Mucosa of descending colon (tissue), 3 donors: ENCODE measurements around the gene KAT6B. TPM values are rescaled to one million over a fixed set of nuclear protein-coding genes. Genes with fewer than 3 reads are reported as not detected.

Experiments
- ATAC-seq: fragments of 200-7000 bp; cut with Tn5 transposase; one replicate; pipeline ENCODE4 v1.9.1; 2020; ENCODE audit warnings: mild to moderate bottlenecking, moderate library complexity
- DNase-seq, 3 donors: peaks; one replicate each; pipeline ENCODE4 v3.0.0-alpha.2; 2020
- H3K36me3 ChIP-seq: fragments of 200-600 bp; one replicate; pipeline ENCODE4 v1.8.0; 2021; ENCODE audit warnings: low read depth, mild to moderate bottlenecking
- H3K4me1 ChIP-seq: fragments of 200-600 bp; one replicate; pipeline ENCODE4 v1.8.0; 2021; ENCODE audit warnings: low read depth, mild to moderate bottlenecking
- H3K4me3 ChIP-seq: fragments of 200-600 bp; one replicate; pipeline ENCODE4 v1.8.0; 2021; ENCODE audit warnings: mild to moderate bottlenecking
- H3K9me3 ChIP-seq: fragments of 200-600 bp; one replicate; pipeline ENCODE4 v1.8.0; 2021; ENCODE audit warnings: mild to moderate bottlenecking
- intact Hi-C, 2 donors: fragments of 100-400 bp; cut with DNase I in 1 of 2; cut with micrococcal nuclease in 1 of 2; formaldehyde crosslinking; loops; one replicate each; pipeline versions ENCODE4 v1.11.0 to v1.11.1; 2022; cut with DNase I, micrococcal nuclease
- total RNA-seq, 3 donors: library from RNA; stranded (reverse); fragmentation: NEBNext Ultra II Directional in 2 of 3; extraction: Animal tissue kit (Norgen Biotek cat#: 25700) in 2 of 3; gene quantifications; one replicate each; pipeline versions ENCODE4 v1.2.1 to v1.2.4, GENCODE V29; 2021 to 2023
- TF ChIP-seq, protein P1 (sequence below): fragments of 200-600 bp; IDR thresholded peaks from one replicate; pipeline ENCODE4 v1.8.0; 2022; ENCODE audit warnings: antibody characterized with exemption, mild to moderate bottlenecking
- donor health status: DM: no; HTN: no; CAD: no; lungs with moderate emphysema.
- donor health status: DM: no; HTN: no; CAD: no.
- donor health status: DM: no; HTN: yes; CAD: no.

Gene KAT6B
- total RNA-seq, 3 donors from 2014 or later = 29.5 to 60.5 (median 39.3) TPM

- no peaks in the 10 kb centered on the region for H3K9me3 ChIP-seq
- H3K36me3 ChIP-seq = no peaks in the 10 kb centered on the region
- H3K4me1 ChIP-seq = no peaks in the 10 kb centered on the region
- ATAC-seq (no peak), DNase-seq (no peak)
- TF ChIP-seq, protein P1, sequence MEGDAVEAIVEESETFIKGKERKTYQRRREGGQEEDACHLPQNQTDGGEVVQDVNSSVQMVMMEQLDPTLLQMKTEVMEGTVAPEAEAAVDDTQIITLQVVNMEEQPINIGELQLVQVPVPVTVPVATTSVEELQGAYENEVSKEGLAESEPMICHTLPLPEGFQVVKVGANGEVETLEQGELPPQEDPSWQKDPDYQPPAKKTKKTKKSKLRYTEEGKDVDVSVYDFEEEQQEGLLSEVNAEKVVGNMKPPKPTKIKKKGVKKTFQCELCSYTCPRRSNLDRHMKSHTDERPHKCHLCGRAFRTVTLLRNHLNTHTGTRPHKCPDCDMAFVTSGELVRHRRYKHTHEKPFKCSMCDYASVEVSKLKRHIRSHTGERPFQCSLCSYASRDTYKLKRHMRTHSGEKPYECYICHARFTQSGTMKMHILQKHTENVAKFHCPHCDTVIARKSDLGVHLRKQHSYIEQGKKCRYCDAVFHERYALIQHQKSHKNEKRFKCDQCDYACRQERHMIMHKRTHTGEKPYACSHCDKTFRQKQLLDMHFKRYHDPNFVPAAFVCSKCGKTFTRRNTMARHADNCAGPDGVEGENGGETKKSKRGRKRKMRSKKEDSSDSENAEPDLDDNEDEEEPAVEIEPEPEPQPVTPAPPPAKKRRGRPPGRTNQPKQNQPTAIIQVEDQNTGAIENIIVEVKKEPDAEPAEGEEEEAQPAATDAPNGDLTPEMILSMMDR = no peak
- H3K4me3 ChIP-seq = no peak overlapping the region
- intact Hi-C loops = no loop called here
Measured at GRCh38 chr10:74862625-74863024, 36.2 kb downstream of the KAT6B start.

- no peak overlapping the region for H3K4me3 ChIP-seq
- TF ChIP-seq, protein P1 = no peak
- no peaks in the 10 kb centered on the region for H3K4me1 ChIP-seq
- intact Hi-C loops = no loop called here
- ATAC-seq (no peak), DNase-seq (no peak)
- H3K9me3 ChIP-seq = no peaks in the 10 kb centered on the region
- H3K36me3 ChIP-seq = no peaks in the 10 kb centered on the region
Measured at GRCh38 chr10:74863551-74863950, 37.2 kb downstream of the KAT6B start.

DNA sequence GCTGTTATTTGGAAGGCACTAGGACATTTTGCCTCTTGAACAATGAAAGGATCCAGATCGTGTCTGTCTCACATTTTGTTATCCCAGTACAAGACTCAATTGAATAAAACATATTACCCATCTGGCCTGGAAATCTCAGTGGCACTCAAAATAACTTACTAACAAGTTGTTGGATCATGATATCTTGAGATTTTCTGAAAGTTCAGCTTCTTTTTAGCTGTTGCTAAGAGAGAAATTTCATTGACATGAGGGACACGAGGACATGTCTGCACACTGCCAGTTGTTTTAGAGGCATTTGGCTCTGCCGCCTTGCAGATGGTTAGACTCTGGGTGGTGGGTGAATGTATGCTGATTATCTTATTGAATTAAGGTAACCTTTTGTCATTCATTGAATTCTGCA is 41.0 kb downstream of the KAT6B start:
- Histone ChIP-seq H3K4me1 (no peaks in the 10 kb centered on the region), H3K9me3 (no peaks in the 10 kb centered on the region), H3K36me3 (no peaks in the 10 kb centered on the region), H3K4me3 (no peak overlapping the region)
- no peak for DNase-seq
- ATAC-seq = no peak
- TF ChIP-seq, protein P1 = no peak
- intact Hi-C loops = no loop called here

DNA sequence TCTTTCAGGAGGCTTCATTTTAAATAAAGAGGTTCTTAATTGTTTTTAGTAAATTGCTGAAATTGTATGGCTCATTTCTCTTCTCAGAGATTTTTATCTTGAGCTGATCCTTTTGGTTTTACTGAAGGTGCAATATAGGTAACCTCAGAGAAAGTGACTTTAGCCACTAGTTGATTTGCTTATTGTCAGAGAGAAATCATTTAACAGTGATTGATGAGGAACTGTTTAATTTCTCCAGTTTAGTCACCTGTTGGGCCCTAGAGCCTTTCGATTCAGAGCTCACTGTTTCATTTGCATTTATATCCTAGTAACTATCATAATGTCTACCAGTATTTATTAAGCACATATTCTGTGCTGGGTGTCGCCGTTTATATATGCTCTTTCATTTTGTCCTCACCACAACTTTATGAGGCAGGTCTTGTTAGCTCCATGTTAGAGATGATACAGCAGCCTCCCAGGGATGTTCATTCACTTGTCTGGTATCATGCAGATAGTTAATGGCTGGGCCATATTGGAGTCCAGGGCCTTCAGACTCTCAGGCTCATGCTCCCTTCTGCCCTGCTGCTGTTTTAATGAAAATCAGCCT is 42.1 kb downstream of the KAT6B start:
- intact Hi-C loops = no loop called here
- Histone ChIP-seq H3K4me3 (no peak overlapping the region), H3K36me3 (no peaks in the 10 kb centered on the region), H3K4me1 (no peaks in the 10 kb centered on the region), H3K9me3 (no peaks in the 10 kb centered on the region)
- TF ChIP-seq, protein P1 = no peak
- ATAC-seq (no peak), DNase-seq (no peak)

GRCh38 chr10:74869635-74870034 is 43.2 kb downstream of the KAT6B start:
- no peak overlapping the region for H3K4me3 ChIP-seq
- TF ChIP-seq, protein P1 = no peak
- ATAC-seq (no peak), DNase-seq (no peak)
- H3K36me3 ChIP-seq = no peaks in the 10 kb centered on the region
- no peaks in the 10 kb centered on the region for H3K9me3 ChIP-seq
- H3K4me1 ChIP-seq = no peaks in the 10 kb centered on the region
- intact Hi-C loops = no loop called here

DNA sequence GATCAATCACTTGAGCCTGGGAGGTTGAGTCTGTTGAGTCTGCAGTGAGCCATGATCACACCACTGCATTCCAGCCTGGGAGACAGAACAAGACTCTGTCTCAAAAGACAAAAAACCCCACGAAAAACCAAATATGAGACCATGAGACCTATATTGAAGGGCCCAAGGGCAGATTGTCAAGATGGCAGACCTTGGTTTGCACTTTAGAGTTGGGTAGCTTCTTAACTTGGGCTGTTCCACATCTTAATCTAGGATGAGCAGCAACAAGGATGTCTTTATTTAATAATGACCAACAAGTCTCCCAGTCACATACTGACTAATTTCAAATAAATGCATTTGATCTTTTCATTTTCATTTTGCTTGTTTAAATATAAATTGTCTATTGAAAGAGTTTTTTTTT is 43.8 kb downstream of the KAT6B start:
- no peak for DNase-seq
- ATAC-seq = no peak
- intact Hi-C loops = no loop called here
- TF ChIP-seq, protein P1 = no peak
- Histone ChIP-seq H3K9me3 (no peaks in the 10 kb centered on the region), H3K4me1 (peaks cover 5% of the 10 kb centered on the region), H3K36me3 (no peaks in the 10 kb centered on the region), H3K4me3 (no peak overlapping the region)
